GM06990 (cell line): ENCODE results near the gene SNCB.
A peak's percentile ranks its signal among the peaks of the same experiment; 100 is the strongest.

ENCODE experiments used
- DNase-seq: peaks from one replicate; pipeline ENCODE4 v3.0.0-alpha.2; 2011; ENCODE audit not compliant: insufficient read length; ENCODE audit errors: extremely low read depth
- H3K27me3 ChIP-seq: replicated peaks from 2 replicates; pipeline ENCODE4 v1.6.0; 2011; ENCODE audit warnings: low read length; ENCODE audit not compliant: control insufficient read depth, insufficient read depth
- H3K36me3 ChIP-seq: 2 replicates; pipeline ENCODE4 v1.5.1; 2011; ENCODE audit warnings: low read length; ENCODE audit not compliant: control insufficient read depth, insufficient read depth
- H3K4me3 ChIP-seq: replicated peaks from 2 replicates; pipeline ENCODE4 v1.5.1; 2011; ENCODE audit warnings: low read depth, mild to moderate bottlenecking, control low read depth, low read length
- TF ChIP-seq, protein P1 (sequence below): IDR thresholded peaks from 2 replicates; pipeline ENCODE4 v1.5.1; 2011; ENCODE audit warnings: low read length, control low read depth, mild to moderate bottlenecking, inconsistent platforms; ENCODE audit not compliant: insufficient read depth, poor library complexity, severe bottlenecking

Gene SNCB

GRCh38 chr5:176581361-176581760 lies 49.0 kb downstream of the SNCB start:
- TF ChIP-seq, protein P1, sequence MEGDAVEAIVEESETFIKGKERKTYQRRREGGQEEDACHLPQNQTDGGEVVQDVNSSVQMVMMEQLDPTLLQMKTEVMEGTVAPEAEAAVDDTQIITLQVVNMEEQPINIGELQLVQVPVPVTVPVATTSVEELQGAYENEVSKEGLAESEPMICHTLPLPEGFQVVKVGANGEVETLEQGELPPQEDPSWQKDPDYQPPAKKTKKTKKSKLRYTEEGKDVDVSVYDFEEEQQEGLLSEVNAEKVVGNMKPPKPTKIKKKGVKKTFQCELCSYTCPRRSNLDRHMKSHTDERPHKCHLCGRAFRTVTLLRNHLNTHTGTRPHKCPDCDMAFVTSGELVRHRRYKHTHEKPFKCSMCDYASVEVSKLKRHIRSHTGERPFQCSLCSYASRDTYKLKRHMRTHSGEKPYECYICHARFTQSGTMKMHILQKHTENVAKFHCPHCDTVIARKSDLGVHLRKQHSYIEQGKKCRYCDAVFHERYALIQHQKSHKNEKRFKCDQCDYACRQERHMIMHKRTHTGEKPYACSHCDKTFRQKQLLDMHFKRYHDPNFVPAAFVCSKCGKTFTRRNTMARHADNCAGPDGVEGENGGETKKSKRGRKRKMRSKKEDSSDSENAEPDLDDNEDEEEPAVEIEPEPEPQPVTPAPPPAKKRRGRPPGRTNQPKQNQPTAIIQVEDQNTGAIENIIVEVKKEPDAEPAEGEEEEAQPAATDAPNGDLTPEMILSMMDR = no peak
- no peak overlapping the region for H3K4me3 ChIP-seq
- DNase-seq = no peak
- no peaks in the 10 kb centered on the region for H3K36me3 ChIP-seq
- no peaks in the 10 kb centered on the region for H3K27me3 ChIP-seq

DNA sequence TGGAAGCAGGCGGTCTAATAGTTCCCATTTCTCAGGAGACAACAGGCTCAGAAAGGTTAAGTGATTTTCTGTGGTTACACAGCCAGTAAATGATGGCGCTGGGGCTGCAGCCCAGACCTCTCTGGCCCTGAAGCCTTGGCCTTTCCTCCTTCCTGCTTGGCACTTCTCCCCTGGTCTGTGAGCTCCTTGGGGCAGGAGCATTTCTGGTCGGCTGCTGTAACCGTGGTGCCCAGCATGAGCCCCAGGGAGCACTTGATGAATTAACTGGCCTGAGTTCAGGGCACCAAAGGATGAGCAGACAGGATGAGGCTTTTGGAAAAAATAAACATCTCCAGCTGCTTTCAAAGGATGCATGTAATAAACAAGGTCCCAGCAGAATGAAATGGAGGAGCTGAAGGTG lies 51.0 kb downstream of the SNCB start:
- H3K36me3 ChIP-seq = no peaks in the 10 kb centered on the region
- DNase-seq = no peak
- H3K27me3 ChIP-seq = no peaks in the 10 kb centered on the region
- no peak overlapping the region for H3K4me3 ChIP-seq
- TF ChIP-seq, protein P1 = no peak

GRCh38 chr5:176578391-176578808 lies 51.9 kb downstream of the SNCB start:
- no peak overlapping the region for H3K4me3 ChIP-seq
- DNase-seq = no peak
- H3K36me3 ChIP-seq = no peaks in the 10 kb centered on the region
- TF ChIP-seq, protein P1 = peak; percentile 60
- no peaks in the 10 kb centered on the region for H3K27me3 ChIP-seq

DNA sequence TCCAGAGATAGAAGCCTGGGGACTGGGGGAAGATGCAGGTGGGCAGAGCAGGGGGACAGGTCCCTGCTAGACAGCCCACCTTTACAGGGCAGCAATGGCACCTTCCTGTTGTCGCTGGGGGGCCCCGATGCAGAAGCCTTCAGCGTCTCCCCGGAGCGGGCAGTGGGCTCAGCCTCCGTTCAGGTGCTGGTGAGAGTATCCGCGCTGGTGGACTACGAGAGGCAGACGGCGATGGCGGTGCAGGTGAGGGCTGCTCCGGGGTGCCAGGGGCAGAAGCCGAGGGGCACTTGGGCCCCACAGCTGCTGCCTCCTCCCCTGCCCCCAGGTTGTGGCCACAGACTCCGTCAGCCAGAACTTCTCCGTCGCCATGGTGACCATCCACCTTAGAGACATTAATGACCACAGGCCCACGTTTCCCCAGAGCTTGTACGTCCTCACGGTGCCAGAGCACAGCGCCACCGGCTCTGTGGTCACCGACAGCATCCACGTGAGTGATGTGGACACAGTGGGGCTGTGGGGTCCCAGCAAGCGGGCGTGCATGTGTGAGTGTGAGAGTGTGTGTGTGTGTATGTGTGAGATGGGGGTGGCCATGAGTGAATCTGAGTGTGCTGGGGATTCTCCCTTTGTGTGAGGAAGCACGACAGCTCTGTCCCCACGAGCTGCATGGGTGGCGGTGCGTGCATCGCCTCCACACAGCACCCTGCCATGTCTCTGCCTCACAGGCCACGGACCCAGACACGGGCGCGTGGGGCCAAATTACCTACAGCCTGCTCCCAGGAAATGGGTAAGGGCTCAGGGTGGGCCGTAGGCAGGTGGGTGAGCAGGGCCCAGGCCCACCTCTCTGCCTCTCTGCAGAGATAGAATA lies 52.8 kb downstream of the SNCB start:
- H3K27me3 ChIP-seq = no peaks in the 10 kb centered on the region
- no peak overlapping the region for H3K4me3 ChIP-seq
- TF ChIP-seq, protein P1 = no peak

DNA sequence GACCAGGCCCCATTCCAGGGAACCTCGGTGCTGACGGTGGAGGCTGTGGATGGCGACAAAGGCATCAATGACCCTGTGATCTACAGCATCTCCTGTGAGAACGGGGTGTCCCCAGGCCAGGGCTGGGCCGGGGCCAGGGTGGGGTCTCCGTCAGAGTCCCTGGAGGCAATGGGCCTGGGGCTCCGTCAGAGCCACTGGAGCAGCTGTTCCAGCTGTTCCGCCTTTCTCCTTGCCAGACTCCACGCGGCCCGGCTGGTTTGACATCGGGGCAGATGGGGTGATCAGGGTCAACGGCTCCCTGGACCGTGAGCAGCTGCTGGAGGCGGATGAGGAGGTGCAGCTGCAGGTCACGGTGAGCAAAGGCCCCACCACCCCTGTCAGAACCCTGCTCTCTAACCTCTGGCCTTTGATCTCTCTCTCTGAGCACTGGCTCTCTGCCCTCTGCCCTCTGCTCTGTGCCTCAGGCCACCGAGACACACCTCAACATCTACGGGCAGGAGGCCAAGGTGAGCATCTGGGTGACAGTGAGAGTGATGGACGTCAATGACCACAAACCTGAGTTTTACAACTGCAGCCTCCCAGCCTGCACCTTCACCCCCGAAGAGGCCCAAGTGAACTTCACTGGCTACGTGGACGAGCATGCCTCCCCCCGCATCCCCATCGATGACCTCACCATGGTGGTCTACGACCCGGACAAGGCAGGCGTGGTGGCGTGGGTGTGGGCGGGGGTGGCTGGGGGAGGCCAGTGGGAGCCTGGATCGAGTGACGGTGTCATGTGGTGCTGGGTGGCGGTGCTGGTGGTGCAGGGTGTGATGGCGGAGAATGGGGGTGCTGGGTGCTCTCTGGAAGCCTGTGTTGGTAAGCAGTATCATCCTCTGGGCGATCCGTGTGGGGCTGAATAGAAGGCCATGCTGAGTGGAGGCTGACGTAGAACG lies 54.6 kb downstream of the SNCB start:
- Histone ChIP-seq H3K4me3 (no peak overlapping the region), H3K36me3 (no peaks in the 10 kb centered on the region), H3K27me3 (no peaks in the 10 kb centered on the region)
- TF ChIP-seq, protein P1 = no peak
- no peak for DNase-seq

More for the DNA sequence above, 52.8 kb downstream of the SNCB start:
- no peaks in the 10 kb centered on the region for H3K36me3 ChIP-seq
- DNase-seq = no peak
